K562 (cell line): ENCODE measurements around the gene MRO. TPM values are rescaled to one million over a fixed set of nuclear protein-coding genes. Genes with fewer than 3 reads are reported as not detected.
A peak's percentile ranks its signal among the peaks of the same experiment; 100 is the strongest.

ENCODE experiments used
- ETS2 ChIP-seq: IDR thresholded peaks from 2 replicates; pipeline ENCODE4 v1.6.1; 2016; ENCODE audit warnings: borderline replicate concordance, missing genetic modification characterization, mild to moderate bottlenecking, moderate library complexity, missing compliant biosample characterization; ENCODE audit not compliant: poor library complexity, severe bottlenecking
- MEIS2 ChIP-seq: fragments of 450-650 bp; IDR thresholded peaks from 2 replicates; pipeline ENCODE4 v1.6.1; 2014; ENCODE audit warnings: mild to moderate bottlenecking; ENCODE audit not compliant: partially characterized antibody
- SMC3 ChIP-seq: conservative IDR thresholded peaks from 2 replicates; pipeline ENCODE4 v1.6.1; 2011; ENCODE audit warnings: low read depth, low read length, improper control_type of control experiment; ENCODE audit not compliant: insufficient read depth
- STAG1 ChIP-seq: sonication (generic); formaldehyde crosslinking; IDR thresholded peaks from 2 replicates; pipeline ENCODE4 v1.5.0; 2020; ENCODE audit warnings: missing genetic modification reagents, borderline replicate concordance
- ZBTB7A ChIP-seq: IDR thresholded peaks from 2 replicates; pipeline ENCODE4 v1.6.1; 2011; ENCODE audit warnings: low read depth, mild to moderate bottlenecking, low read length, moderate library complexity, borderline replicate concordance; ENCODE audit not compliant: control insufficient read depth
- ZC3H4 ChIP-seq: sonication (generic); formaldehyde crosslinking; IDR thresholded peaks from 2 replicates; pipeline ENCODE4 v1.9.0; 2021; ENCODE audit warnings: missing genetic modification reagents, borderline replicate concordance
- ZEB2 ChIP-seq: fragments of 450-650 bp; IDR thresholded peaks from 2 replicates; pipeline ENCODE4 v1.6.1; 2016
- ZNF24 ChIP-seq: fragments of 450-650 bp; IDR thresholded peaks from 2 replicates; pipeline ENCODE4 v1.6.1; 2016
- ZNF280A ChIP-seq: fragments of 450-650 bp; IDR thresholded peaks from 2 replicates; pipeline ENCODE4 v1.6.1; 2018; ENCODE audit warnings: mild to moderate bottlenecking, low read depth; ENCODE audit not compliant: partially characterized antibody
- polyA plus RNA-seq, 8 experiments: library from polyadenylated mRNA; depleted of rRNA in 4 of 8; stranded (reverse) in 5 of 8; unstranded in 3 of 8; fragments of >200 nt; fragmentation: Nextera tagmentation in 2 of 8; fragmentation: Illumina TruSeq in 1 of 8; extraction: Ambion mirVana in 2 of 8; extraction: Trizol in 1 of 8; gene quantifications; 2 replicates each; pipeline versions ENCODE4 v1.2.1 to v1.2.3, GENCODE V29; 2011 to 2014; ENCODE audit warnings: inconsistent platforms in 1 of 8, missing spikeins in 1 of 8
- total RNA-seq, 7 experiments: library from RNA; depleted of rRNA in 6 of 7; stranded (reverse); fragments of >200 nt in 6 of 7; fragmentation: Illumina TruSeq in 2 of 7; extraction: Trizol in 2 of 7; gene quantifications; 2 replicates each; pipeline versions ENCODE4 v1.2.1 to v1.2.3, GENCODE V29; 2011 to 2021; ENCODE audit warnings: low replicate concordance in 1 of 7
- TF ChIP-seq, protein P1 (sequence below): sonication (generic); formaldehyde crosslinking; IDR thresholded peaks from 2 replicates; pipeline ENCODE4 v1.8.0; 2022; ENCODE audit warnings: mild to moderate bottlenecking, missing genetic modification reagents
- TF ChIP-seq, protein P2 (sequence below), 2 experiments: fragments of 450-650 bp; formaldehyde crosslinking in 1 of 2; IDR thresholded peaks; 2 replicates each; pipeline versions ENCODE4 v1.4.0 to v1.6.1; 2014 to 2020; ENCODE audit warnings: mild to moderate bottlenecking in 2 of 2, borderline replicate concordance in 1 of 2, low read depth in 1 of 2

The MRO gene
- total and polyA plus RNA-seq, 9 of the 15 experiments (the other 6 are each of a cell fraction or from before 2014, with no cell fraction given): 0.06 TPM; not detected in 8

GRCh38 chr18:50819728-50820378 lies at the start of gene MRO (continued):
- TF ChIP-seq ZEB2 (no peak), ZNF24 (0 out of 2 replicates have a peak, but pooled peaks have one; percentile 11), ZC3H4 (CRISPR knock-in tag) (no peak), SMC3 (peak; percentile 94), STAG1 (CRISPR knock-in tag) (peak; percentile 77; the same call in 1 of the 2 replicates), ZNF280A (no peak), MEIS2 (peak; percentile 20), ZBTB7A (peak; percentile 50; the same call in 1 of the 2 replicates), ETS2 (no peak)
- TF ChIP-seq, protein P1, sequence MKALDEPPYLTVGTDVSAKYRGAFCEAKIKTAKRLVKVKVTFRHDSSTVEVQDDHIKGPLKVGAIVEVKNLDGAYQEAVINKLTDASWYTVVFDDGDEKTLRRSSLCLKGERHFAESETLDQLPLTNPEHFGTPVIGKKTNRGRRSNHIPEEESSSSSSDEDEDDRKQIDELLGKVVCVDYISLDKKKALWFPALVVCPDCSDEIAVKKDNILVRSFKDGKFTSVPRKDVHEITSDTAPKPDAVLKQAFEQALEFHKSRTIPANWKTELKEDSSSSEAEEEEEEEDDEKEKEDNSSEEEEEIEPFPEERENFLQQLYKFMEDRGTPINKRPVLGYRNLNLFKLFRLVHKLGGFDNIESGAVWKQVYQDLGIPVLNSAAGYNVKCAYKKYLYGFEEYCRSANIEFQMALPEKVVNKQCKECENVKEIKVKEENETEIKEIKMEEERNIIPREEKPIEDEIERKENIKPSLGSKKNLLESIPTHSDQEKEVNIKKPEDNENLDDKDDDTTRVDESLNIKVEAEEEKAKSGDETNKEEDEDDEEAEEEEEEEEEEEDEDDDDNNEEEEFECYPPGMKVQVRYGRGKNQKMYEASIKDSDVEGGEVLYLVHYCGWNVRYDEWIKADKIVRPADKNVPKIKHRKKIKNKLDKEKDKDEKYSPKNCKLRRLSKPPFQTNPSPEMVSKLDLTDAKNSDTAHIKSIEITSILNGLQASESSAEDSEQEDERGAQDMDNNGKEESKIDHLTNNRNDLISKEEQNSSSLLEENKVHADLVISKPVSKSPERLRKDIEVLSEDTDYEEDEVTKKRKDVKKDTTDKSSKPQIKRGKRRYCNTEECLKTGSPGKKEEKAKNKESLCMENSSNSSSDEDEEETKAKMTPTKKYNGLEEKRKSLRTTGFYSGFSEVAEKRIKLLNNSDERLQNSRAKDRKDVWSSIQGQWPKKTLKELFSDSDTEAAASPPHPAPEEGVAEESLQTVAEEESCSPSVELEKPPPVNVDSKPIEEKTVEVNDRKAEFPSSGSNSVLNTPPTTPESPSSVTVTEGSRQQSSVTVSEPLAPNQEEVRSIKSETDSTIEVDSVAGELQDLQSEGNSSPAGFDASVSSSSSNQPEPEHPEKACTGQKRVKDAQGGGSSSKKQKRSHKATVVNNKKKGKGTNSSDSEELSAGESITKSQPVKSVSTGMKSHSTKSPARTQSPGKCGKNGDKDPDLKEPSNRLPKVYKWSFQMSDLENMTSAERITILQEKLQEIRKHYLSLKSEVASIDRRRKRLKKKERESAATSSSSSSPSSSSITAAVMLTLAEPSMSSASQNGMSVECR (CRISPR knock-in tag): no peak
- TF ChIP-seq, protein P2, sequence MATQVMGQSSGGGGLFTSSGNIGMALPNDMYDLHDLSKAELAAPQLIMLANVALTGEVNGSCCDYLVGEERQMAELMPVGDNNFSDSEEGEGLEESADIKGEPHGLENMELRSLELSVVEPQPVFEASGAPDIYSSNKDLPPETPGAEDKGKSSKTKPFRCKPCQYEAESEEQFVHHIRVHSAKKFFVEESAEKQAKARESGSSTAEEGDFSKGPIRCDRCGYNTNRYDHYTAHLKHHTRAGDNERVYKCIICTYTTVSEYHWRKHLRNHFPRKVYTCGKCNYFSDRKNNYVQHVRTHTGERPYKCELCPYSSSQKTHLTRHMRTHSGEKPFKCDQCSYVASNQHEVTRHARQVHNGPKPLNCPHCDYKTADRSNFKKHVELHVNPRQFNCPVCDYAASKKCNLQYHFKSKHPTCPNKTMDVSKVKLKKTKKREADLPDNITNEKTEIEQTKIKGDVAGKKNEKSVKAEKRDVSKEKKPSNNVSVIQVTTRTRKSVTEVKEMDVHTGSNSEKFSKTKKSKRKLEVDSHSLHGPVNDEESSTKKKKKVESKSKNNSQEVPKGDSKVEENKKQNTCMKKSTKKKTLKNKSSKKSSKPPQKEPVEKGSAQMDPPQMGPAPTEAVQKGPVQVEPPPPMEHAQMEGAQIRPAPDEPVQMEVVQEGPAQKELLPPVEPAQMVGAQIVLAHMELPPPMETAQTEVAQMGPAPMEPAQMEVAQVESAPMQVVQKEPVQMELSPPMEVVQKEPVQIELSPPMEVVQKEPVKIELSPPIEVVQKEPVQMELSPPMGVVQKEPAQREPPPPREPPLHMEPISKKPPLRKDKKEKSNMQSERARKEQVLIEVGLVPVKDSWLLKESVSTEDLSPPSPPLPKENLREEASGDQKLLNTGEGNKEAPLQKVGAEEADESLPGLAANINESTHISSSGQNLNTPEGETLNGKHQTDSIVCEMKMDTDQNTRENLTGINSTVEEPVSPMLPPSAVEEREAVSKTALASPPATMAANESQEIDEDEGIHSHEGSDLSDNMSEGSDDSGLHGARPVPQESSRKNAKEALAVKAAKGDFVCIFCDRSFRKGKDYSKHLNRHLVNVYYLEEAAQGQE (IDR thresholded peaks at IDR 0.05; ENCODE audit: borderline replicate concordance): peak; percentile 84
- TF ChIP-seq, protein P2 (CRISPR knock-in tag; IDR thresholded peaks at IDR 0.05; ENCODE audit: low read depth): no peak
